HCT116 (cell line): ENCODE data around the gene DPF3.

Source experiments
- CEBPB ChIP-seq: IDR thresholded peaks from 2 replicates; pipeline ENCODE4 v1.6.1; 2012; ENCODE audit warnings: low read depth
- SRF ChIP-seq: IDR thresholded peaks from 2 replicates; pipeline ENCODE4 v1.6.1; 2012; ENCODE audit warnings: low read depth
- TF ChIP-seq, protein P1 (sequence below), 3 experiments: fragments of 200-600 bp in 1 of 3; sonication (generic) in 1 of 3; IDR thresholded peaks in 2 of 3; conservative IDR thresholded peaks in 1 of 3; 2 replicates each; pipeline ENCODE4 v1.5.1; 2012 to 2017; ENCODE audit warnings: low read depth in 2 of 3, low read length in 2 of 3, antibody characterized with exemption in 1 of 3, borderline replicate concordance in 1 of 3, control low read depth in 1 of 3, mild to moderate bottlenecking in 1 of 3, mixed read lengths in 1 of 3, mixed run types in 1 of 3, moderate library complexity in 1 of 3; ENCODE audit not compliant: insufficient read depth in 1 of 3

- TF ChIP-seq, protein P1, sequence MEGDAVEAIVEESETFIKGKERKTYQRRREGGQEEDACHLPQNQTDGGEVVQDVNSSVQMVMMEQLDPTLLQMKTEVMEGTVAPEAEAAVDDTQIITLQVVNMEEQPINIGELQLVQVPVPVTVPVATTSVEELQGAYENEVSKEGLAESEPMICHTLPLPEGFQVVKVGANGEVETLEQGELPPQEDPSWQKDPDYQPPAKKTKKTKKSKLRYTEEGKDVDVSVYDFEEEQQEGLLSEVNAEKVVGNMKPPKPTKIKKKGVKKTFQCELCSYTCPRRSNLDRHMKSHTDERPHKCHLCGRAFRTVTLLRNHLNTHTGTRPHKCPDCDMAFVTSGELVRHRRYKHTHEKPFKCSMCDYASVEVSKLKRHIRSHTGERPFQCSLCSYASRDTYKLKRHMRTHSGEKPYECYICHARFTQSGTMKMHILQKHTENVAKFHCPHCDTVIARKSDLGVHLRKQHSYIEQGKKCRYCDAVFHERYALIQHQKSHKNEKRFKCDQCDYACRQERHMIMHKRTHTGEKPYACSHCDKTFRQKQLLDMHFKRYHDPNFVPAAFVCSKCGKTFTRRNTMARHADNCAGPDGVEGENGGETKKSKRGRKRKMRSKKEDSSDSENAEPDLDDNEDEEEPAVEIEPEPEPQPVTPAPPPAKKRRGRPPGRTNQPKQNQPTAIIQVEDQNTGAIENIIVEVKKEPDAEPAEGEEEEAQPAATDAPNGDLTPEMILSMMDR (IDR thresholded peaks at IDR 0.05 in 2 of 3, conservative IDR thresholded peaks at IDR 0.05 in 1 of 3; ENCODE audit: borderline replicate concordance in 1 of 3, insufficient read depth in 1 of 3, low read depth in 2 of 3, low read length in 2 of 3) = no peak
- TF ChIP-seq CEBPB (no peak), SRF (no peak)
Measured at GRCh38 chr14:72802588-72802946, 91.3 kb downstream of the DPF3 start.
